Measurements from ENCODE around the gene UCK2.

DNA sequence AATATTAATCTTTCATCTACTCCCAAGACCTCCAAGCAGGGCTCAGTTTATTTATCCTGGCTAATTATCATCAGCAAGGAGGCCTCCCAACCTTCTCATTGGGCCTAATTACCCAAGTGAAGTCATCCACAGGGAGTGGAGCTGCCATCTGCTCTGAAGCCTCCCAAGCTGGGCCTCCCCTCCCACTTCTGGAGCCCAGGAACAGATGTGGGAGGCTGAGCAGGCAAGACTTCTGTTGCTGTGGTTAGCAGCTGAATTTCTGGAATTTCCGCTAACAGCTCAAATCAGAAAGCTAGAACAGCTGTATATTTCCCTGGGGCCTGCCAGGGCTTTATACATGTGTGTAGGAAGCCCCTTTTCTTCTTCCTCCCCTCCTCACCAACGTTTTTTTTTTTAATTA, 127.5 kb downstream of the UCK2 start:
- TF ChIP-seq, protein P1, sequence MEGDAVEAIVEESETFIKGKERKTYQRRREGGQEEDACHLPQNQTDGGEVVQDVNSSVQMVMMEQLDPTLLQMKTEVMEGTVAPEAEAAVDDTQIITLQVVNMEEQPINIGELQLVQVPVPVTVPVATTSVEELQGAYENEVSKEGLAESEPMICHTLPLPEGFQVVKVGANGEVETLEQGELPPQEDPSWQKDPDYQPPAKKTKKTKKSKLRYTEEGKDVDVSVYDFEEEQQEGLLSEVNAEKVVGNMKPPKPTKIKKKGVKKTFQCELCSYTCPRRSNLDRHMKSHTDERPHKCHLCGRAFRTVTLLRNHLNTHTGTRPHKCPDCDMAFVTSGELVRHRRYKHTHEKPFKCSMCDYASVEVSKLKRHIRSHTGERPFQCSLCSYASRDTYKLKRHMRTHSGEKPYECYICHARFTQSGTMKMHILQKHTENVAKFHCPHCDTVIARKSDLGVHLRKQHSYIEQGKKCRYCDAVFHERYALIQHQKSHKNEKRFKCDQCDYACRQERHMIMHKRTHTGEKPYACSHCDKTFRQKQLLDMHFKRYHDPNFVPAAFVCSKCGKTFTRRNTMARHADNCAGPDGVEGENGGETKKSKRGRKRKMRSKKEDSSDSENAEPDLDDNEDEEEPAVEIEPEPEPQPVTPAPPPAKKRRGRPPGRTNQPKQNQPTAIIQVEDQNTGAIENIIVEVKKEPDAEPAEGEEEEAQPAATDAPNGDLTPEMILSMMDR (IDR thresholded peaks at IDR 0.05) = no peak
- no peak for TF ChIP-seq POLR2AphosphoS5 (IDR thresholded peaks at IDR 0.05; ENCODE audit: low read depth, low read length)
